H1 (cell line): ENCODE data around the gene GRID2. TPM values are rescaled to one million over a fixed set of nuclear protein-coding genes. Genes with fewer than 3 reads are reported as not detected.

Experiments
- CTCF ChIA-PET: fragments of 300-600 bp; sonication (Branson Sonifier 250); formaldehyde crosslinking; loops from one replicate; lab custom pipeline; 2021; ENCODE audit not compliant: partially characterized antibody; lab: Charles Lee
- POLR2A ChIA-PET: fragments of 300-600 bp; sonication (Branson Sonifier 250); formaldehyde crosslinking; loops from one replicate; lab custom pipeline; 2021; ENCODE audit warnings: inconsistent platforms; ENCODE audit not compliant: partially characterized antibody; lab: Charles Lee
- DNase-seq, 2 experiments: peaks; one replicate each; pipeline versions ENCODE4 v3.0.0 to v3.0.0-alpha.2; 2010 to 2022; ENCODE audit warnings: low spot score in 2 of 2, low read depth in 1 of 2, mixed read lengths in 1 of 2
- FAIRE-seq: peaks from 2 replicates; lab custom pipeline; 2011; peaks lifted over from hg19 to GRCh38; lab: Jason Lieb, UNC
- H2AFZ ChIP-seq: 2 replicates; pipeline ENCODE4 v1.8.1; 2012; ENCODE audit warnings: low read length, inconsistent platforms
- H2AK5ac ChIP-seq: 2 replicates; pipeline ENCODE4 v1.6.1; 2013; ENCODE audit warnings: low read depth, low read length
- H2BK120ac ChIP-seq: replicated peaks from 2 replicates; pipeline ENCODE3; 2013; ENCODE audit warnings: low read depth, low read length, inconsistent platforms
- H2BK12ac ChIP-seq: 2 replicates; pipeline ENCODE4 v1.6.1; 2013; ENCODE audit warnings: low read depth, low read length
- H2BK15ac ChIP-seq: 2 replicates; pipeline ENCODE4 v1.6.1; 2013; ENCODE audit warnings: low read length
- H2BK20ac ChIP-seq: 2 replicates; pipeline ENCODE4 v1.6.1; 2013; ENCODE audit warnings: low read length
- H2BK5ac ChIP-seq: 2 replicates; pipeline ENCODE4 v1.6.1; 2013; ENCODE audit warnings: low read depth, low read length
- H3K14ac ChIP-seq: 2 replicates; pipeline ENCODE4 v1.6.1; 2013; ENCODE audit warnings: inconsistent platforms; ENCODE audit not compliant: insufficient read length
- H3K18ac ChIP-seq: 2 replicates; pipeline ENCODE4 v1.6.1; 2013; ENCODE audit warnings: low read length; ENCODE audit errors: extremely low read depth
- H3K23ac ChIP-seq: 2 replicates; pipeline ENCODE4 v1.6.1; 2013; ENCODE audit warnings: inconsistent platforms; ENCODE audit not compliant: insufficient read length
- H3K23me2 ChIP-seq: 2 replicates; pipeline ENCODE4 v1.6.1; 2013; ENCODE audit warnings: low read depth, low read length
- H3K27ac ChIP-seq: 2 replicates; pipeline ENCODE4 v1.6.1; 2011; ENCODE audit warnings: low read depth, low read length, inconsistent platforms
- H3K27me3 ChIP-seq, 4 experiments: replicated peaks in 1 of 4; 1 replicate in 1 of 4; 2 replicates in 3 of 4; pipeline versions ENCODE4 v1.6.1 to v1.8.1; 2011 to 2013; ENCODE audit warnings: low read length in 3 of 4, mild to moderate bottlenecking in 3 of 4, inconsistent platforms in 2 of 4, mixed read lengths in 2 of 4, moderate library complexity in 1 of 4; ENCODE audit not compliant: control insufficient read depth in 3 of 4, insufficient read depth in 3 of 4; ENCODE audit errors: extremely low read depth in 1 of 4
- H3K36me3 ChIP-seq, 4 experiments: 2 replicates each; pipeline versions ENCODE4 v1.6.1 to v1.8.1; 2011 to 2013; ENCODE audit warnings: mild to moderate bottlenecking in 4 of 4, low read length in 3 of 4, moderate library complexity in 2 of 4, control low read depth in 1 of 4, inconsistent platforms in 1 of 4; ENCODE audit not compliant: insufficient read depth in 4 of 4, control insufficient read depth in 2 of 4
- H3K4ac ChIP-seq: replicated peaks from 2 replicates; pipeline ENCODE3; 2013; ENCODE audit warnings: low read length, low read depth, mixed read lengths, inconsistent platforms; ENCODE audit not compliant: insufficient read length
- H3K4me1 ChIP-seq, 4 experiments: replicated peaks in 1 of 4; 1 replicate in 1 of 4; 2 replicates in 3 of 4; pipeline versions ENCODE4 v1.6.1 to v1.8.1; 2011 to 2013; ENCODE audit warnings: low read length in 3 of 4, inconsistent platforms in 2 of 4, mixed read lengths in 1 of 4; ENCODE audit not compliant: insufficient read depth in 4 of 4, control insufficient read depth in 3 of 4
- H3K4me2 ChIP-seq, 2 experiments: 2 replicates each; pipeline versions ENCODE4 v1.6.1 to v1.8.1; 2011 to 2013; ENCODE audit warnings: low read depth in 2 of 2, low read length in 2 of 2, control low read depth in 1 of 2, inconsistent platforms in 1 of 2, mild to moderate bottlenecking in 1 of 2; ENCODE audit not compliant: insufficient read depth in 1 of 2
- H3K4me3 ChIP-seq, 4 experiments: fragments of 200-600, 300-600 bp in 1 of 4; sonication (generic), shearing (Covaris generic), sonication (Bioruptor Twin) in 1 of 4; 2 replicates each; pipeline versions ENCODE4 v1.5.1 to v1.8.1; 2011 to 2016; ENCODE audit warnings: low read length in 4 of 4, low read depth in 3 of 4, control low read depth in 2 of 4, inconsistent platforms in 2 of 4, mild to moderate bottlenecking in 2 of 4, mixed read lengths in 1 of 4, moderate library complexity in 1 of 4; ENCODE audit not compliant: insufficient read depth in 2 of 4; ENCODE audit errors: extremely low read depth in 1 of 4
- H3K56ac ChIP-seq: replicated peaks from 2 replicates; pipeline ENCODE3; 2013; ENCODE audit warnings: low read depth, mild to moderate bottlenecking, mixed read lengths, low read length, inconsistent platforms; ENCODE audit not compliant: insufficient read length
- H3K79me1 ChIP-seq: 2 replicates; pipeline ENCODE4 v1.6.1; 2013; ENCODE audit warnings: low read depth, low read length, control low read depth
- H3K79me2 ChIP-seq, 2 experiments: 2 replicates each; pipeline versions ENCODE4 v1.6.1 to v1.8.1; 2012 to 2013; ENCODE audit warnings: low read length in 2 of 2, mild to moderate bottlenecking in 2 of 2, inconsistent platforms in 1 of 2; ENCODE audit not compliant: insufficient read depth in 2 of 2, control insufficient read depth in 1 of 2
- H3K9ac ChIP-seq, 4 experiments: replicated peaks in 1 of 4; 1 replicate in 1 of 4; 2 replicates in 3 of 4; pipeline versions ENCODE4 v1.6.1 to v1.8.1; 2011 to 2013; ENCODE audit warnings: low read depth in 3 of 4, low read length in 3 of 4, control low read depth in 2 of 4, mild to moderate bottlenecking in 2 of 4, moderate library complexity in 2 of 4, inconsistent platforms in 1 of 4; ENCODE audit errors: extremely low read depth in 1 of 4
- H3K9me3 ChIP-seq, 2 experiments: 2 replicates each; pipeline versions ENCODE4 v1.6.1 to v1.8.1; 2012 to 2013; ENCODE audit warnings: mild to moderate bottlenecking in 2 of 2, moderate library complexity in 2 of 2, control low read depth in 1 of 2, inconsistent platforms in 1 of 2, low read depth in 1 of 2, low read length in 1 of 2, mixed read lengths in 1 of 2; ENCODE audit not compliant: insufficient read depth in 2 of 2
- H4K20me1 ChIP-seq, 2 experiments: replicated peaks in 1 of 2; 2 replicates each; pipeline versions ENCODE3 to v1.8.1; 2011 to 2013; ENCODE audit warnings: inconsistent platforms in 2 of 2, low read length in 2 of 2, mild to moderate bottlenecking in 1 of 2; ENCODE audit not compliant: insufficient read depth in 2 of 2, control insufficient read depth in 1 of 2
- H4K5ac ChIP-seq: 2 replicates; pipeline ENCODE4 v1.6.1; 2013; ENCODE audit warnings: low read length, low read depth, mixed read lengths, inconsistent platforms; ENCODE audit not compliant: insufficient read length
- H4K8ac ChIP-seq: 2 replicates; pipeline ENCODE4 v1.8.0; 2013; ENCODE audit warnings: mild to moderate bottlenecking, moderate library complexity, low read length, inconsistent platforms; ENCODE audit not compliant: insufficient read depth; ENCODE audit errors: extremely low read depth
- H4K91ac ChIP-seq: replicated peaks from 2 replicates; pipeline ENCODE3; 2013; ENCODE audit warnings: low read length, mixed read lengths, inconsistent platforms; ENCODE audit not compliant: insufficient read length
- CHD1 ChIP-seq: IDR thresholded peaks from 2 replicates; pipeline ENCODE4 v1.6.1; 2012; ENCODE audit warnings: low read depth, low read length, improper control_type of control experiment
- CREB1 ChIP-seq: IDR thresholded peaks from 2 replicates; pipeline ENCODE4 v1.6.1; 2012; ENCODE audit warnings: inconsistent platforms
- HDAC6 ChIP-seq: IDR thresholded peaks from one replicate; pipeline ENCODE4 v1.7.1; 2012; ENCODE audit warnings: low read depth, mild to moderate bottlenecking, inconsistent platforms, low read length, moderate library complexity
- POLR2AphosphoS5 ChIP-seq: IDR thresholded peaks from 2 replicates; pipeline ENCODE4 v1.6.1; 2011; ENCODE audit warnings: low read depth, low read length
- RBBP5 ChIP-seq: IDR thresholded peaks from 2 replicates; pipeline ENCODE4 v1.7.1; 2012; ENCODE audit warnings: low read depth, mild to moderate bottlenecking, inconsistent platforms, low read length, moderate library complexity, borderline replicate concordance
- RFX5 ChIP-seq: IDR thresholded peaks from 2 replicates; pipeline ENCODE4 v1.6.1; 2011; ENCODE audit warnings: low read depth, low read length, improper control_type of control experiment, borderline replicate concordance
- SP2 ChIP-seq: IDR thresholded peaks from 2 replicates; pipeline ENCODE4 v1.6.1; 2012; ENCODE audit warnings: mild to moderate bottlenecking, low read length, inconsistent platforms
- TAF1 ChIP-seq: IDR thresholded peaks from 2 replicates; pipeline ENCODE4 v1.6.1; 2011; ENCODE audit warnings: mild to moderate bottlenecking, low read depth, low read length
- TCF12 ChIP-seq: IDR thresholded peaks from 2 replicates; pipeline ENCODE4 v1.6.1; 2011; ENCODE audit warnings: low read depth, mild to moderate bottlenecking, low read length
- WGBS, 2 experiments: shearing (Covaris generic) in 1 of 2; methylation state at CpG; one replicate each; pipeline versions ENCODE4 v1.1.6 to v1.1.7; 2013 to 2015; ENCODE audit warnings: low lambda C conversion rate in 2 of 2, mixed read lengths in 2 of 2, inconsistent platforms in 1 of 2, low coverage in 1 of 2, missing lambda C conversion rate in 1 of 2; ENCODE audit not compliant: insufficient replicate concordance in 2 of 2, insufficient coverage in 1 of 2, insufficient read length in 1 of 2; ENCODE audit errors: extremely low coverage in 1 of 2, missing lambda C conversion rate in 1 of 2; 5-methylcytosine and 5-hydroxymethylcytosine counted together
- polyA plus RNA-seq, 7 experiments: library from polyadenylated mRNA; depleted of rRNA in 3 of 7; stranded (reverse) in 5 of 7; unstranded in 2 of 7; fragments of >200 nt in 5 of 7; fragments of 200-250 nt in 2 of 7; gene quantifications; 1 replicate in 5 of 7; 2 replicates in 1 of 7; 4 replicates in 1 of 7; pipeline versions ENCODE4 v1.2.1 to v1.2.3, GENCODE V29; 2011 to 2013; ENCODE audit warnings: missing spikeins in 2 of 7, mixed read lengths in 2 of 7
- total RNA-seq: library from RNA; stranded (reverse); fragmentation: NEBNext Ultra II Directional; extraction: Animal tissue kit (Norgen Biotek cat#: 25700); gene quantifications from 2 replicates; pipeline ENCODE4 v1.2.1, GENCODE V29; 2021

The GRID2 gene
- total and polyA plus RNA-seq, 2 of the 8 experiments (the other 6 are each of a cell fraction or from before 2014, with no cell fraction given) = 31.1 to 81.9 TPM

DNA sequence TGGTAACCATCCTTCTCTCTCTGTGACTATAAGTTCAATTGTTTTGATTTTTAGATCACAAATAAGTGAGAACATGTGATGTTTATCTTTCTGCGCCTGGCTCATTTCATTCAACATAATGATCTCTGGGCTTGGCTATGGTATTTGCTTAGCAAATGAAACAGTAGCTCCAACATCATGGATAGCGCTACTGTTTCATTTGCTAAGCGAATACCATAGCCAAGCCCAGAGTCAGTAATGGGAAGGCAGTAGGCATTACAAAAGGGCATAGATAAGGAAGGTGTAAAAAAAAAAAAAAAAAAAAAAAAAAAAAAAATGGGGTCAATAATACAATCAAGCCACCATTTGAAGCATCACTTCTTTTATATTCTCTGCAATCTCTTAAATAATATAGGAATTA lies 1055.8 kb downstream of the GRID2 start:
- no peaks in the 10 kb centered on the region for H3K9me3 ChIP-seq
- H3K4me2 ChIP-seq = no peak overlapping the region
- no peak overlapping the region for H3K4ac ChIP-seq
- no peak overlapping the region for H3K27ac ChIP-seq
- H3K36me3 ChIP-seq = no peaks in the 10 kb centered on the region
- DNase-seq = no peak
- no peaks in the 10 kb centered on the region for H3K27me3 ChIP-seq
- WGBS, 2 experiments = 79% methylated on average over 3 of the region's 3 CpGs; no CpG with 5 or more reads in 1 of the 2 experiments
- no peak overlapping the region for H2BK120ac ChIP-seq
- H2BK12ac ChIP-seq = no peak overlapping the region
- H2AK5ac ChIP-seq = no peak overlapping the region
- H3K79me1 ChIP-seq = no peaks in the 10 kb centered on the region; the same call in 1 of the 2 replicates
- H3K23ac ChIP-seq = no peak overlapping the region
- H3K9ac ChIP-seq = no peak overlapping the region
- H4K8ac ChIP-seq = no peak overlapping the region
- H3K4me1 ChIP-seq = peaks cover 0 to 4% (median under 1%) of the 10 kb centered on the region in 4 experiments; a peak in 2 of 7 replicates
- CTCF ChIA-PET = no interaction called here
- H4K20me1 ChIP-seq = no peaks in the 10 kb centered on the region
- H3K56ac ChIP-seq = no peak overlapping the region
- FAIRE-seq = peak; percentile 36
- H3K18ac ChIP-seq = no peak overlapping the region
- no peak overlapping the region for H2BK15ac ChIP-seq
- H3K4me3 ChIP-seq = no peak overlapping the region
- POLR2A ChIA-PET = interaction anchor here (1.3 kb wide), 1 partner anchor 10 kb away, joined by 4 read pairs; no protein-coding TSS in a partner anchor
- no peak overlapping the region for H3K14ac ChIP-seq
- H4K5ac ChIP-seq = no peak overlapping the region
- H2BK20ac ChIP-seq = no peak overlapping the region
- H3K79me2 ChIP-seq = no peaks in the 10 kb centered on the region
- H2AFZ ChIP-seq = no peak overlapping the region
- no peaks in the 10 kb centered on the region for H3K23me2 ChIP-seq
- H2BK5ac ChIP-seq = no peak overlapping the region
- H4K91ac ChIP-seq = no peak overlapping the region
- TF ChIP-seq SP2 (no peak), TAF1 (no peak), CHD1 (no peak), TCF12 (no peak), CREB1 (no peak), POLR2AphosphoS5 (no peak), RFX5 (no peak), HDAC6 (no peak), RBBP5 (no peak)
